HG03558 (cell line): Measurements from ENCODE around the gene TRAPPC14.
"Not testable (repeated sequence)": the region's sequence is repeated elsewhere in the genome, so short reads cannot be mapped to it uniquely, and the experiment has no call there.

Experiments used
- ATAC-seq: cut with Tn5 transposase; IDR thresholded peaks from one replicate; pipeline ENCODE4 v1.9.1; 2021; ENCODE audit warnings: moderate number of reproducible peaks; ENCODE audit not compliant: unreplicated experiment; ENCODE audit errors: extremely low read depth

TRAPPC14 gene

DNA sequence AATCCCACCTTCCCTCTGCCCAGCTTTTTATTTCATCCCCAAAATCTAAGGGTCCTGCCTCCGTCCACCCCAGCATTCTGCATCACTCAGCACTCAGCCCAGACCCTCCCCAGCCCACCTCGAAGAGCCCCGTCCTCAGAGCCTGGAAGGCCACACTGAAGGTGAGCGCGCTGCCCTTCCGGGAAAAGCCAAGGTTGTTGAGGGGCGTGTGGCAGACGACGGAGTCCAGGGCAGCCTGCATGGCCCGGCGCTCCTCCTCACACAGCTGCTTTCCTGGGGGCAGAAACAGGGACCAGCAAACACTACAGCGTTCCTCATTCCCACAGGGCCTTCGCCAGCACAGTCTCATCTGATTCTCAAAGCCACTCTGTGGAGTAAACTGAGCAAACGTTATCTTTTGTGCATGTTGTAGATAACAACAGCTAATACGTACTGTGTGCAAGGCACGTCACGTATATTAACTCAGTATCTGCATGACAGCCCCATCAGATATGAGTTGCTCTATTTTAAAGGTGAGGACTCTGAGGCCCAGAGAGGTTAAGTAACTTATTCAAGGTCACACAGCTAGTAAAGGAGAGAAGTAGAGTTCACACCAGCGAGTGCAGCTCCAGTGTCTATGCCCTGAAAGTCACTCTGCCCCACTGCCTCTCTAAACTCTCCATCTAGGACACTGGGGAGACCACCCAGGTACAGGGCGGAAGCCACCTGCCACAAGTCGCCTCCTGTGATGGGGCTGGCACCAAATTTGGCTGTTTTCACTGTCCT lies 2.8 kb downstream of the TRAPPC14 start:
- no peak for ATAC-seq

- ATAC-seq, result no peak
These were observed 3.7 kb downstream of the TRAPPC14 start for GRCh38 chr7:100154651-100155491.

DNA sequence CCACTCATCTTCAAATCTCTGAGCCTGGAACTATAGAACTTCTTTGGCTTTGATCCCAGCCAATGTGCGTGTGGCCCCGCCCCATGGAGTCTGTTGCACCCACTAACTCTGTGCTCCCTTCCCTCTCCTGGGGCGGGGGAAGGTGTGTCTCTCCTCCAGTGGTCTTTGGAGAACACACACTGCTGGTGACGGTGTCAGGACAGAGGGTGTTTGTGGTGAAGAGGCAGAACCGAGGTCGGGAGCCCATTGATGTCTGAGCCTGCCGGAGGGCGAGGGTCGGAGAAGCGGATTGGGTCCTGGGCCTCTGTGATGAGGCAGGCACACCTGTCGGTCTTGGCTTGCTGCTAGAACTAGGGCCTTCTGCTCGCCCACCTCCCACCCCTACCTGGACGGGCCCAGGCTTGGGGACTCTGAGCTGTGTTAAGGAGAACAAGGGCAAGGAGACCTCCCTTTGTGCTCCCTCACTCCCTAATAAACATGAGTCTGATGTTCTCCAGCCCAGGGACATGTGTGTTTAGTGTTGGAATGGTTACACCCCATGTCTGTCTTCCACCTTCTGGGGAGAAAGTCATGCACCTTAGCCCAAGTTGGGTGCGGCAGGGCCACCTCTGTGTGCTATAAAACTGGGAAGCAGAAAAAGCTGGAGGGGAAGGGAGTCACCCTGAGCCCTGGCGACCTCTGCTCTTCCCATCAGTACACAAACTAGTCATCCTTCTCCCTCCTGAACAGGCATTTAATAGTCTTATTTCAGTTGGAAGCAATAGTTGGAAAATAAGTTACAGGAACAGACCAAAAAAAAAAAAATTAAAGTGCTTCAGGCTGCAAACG lies 4.6 kb downstream of the TRAPPC14 start:
- ATAC-seq, result no peak

DNA sequence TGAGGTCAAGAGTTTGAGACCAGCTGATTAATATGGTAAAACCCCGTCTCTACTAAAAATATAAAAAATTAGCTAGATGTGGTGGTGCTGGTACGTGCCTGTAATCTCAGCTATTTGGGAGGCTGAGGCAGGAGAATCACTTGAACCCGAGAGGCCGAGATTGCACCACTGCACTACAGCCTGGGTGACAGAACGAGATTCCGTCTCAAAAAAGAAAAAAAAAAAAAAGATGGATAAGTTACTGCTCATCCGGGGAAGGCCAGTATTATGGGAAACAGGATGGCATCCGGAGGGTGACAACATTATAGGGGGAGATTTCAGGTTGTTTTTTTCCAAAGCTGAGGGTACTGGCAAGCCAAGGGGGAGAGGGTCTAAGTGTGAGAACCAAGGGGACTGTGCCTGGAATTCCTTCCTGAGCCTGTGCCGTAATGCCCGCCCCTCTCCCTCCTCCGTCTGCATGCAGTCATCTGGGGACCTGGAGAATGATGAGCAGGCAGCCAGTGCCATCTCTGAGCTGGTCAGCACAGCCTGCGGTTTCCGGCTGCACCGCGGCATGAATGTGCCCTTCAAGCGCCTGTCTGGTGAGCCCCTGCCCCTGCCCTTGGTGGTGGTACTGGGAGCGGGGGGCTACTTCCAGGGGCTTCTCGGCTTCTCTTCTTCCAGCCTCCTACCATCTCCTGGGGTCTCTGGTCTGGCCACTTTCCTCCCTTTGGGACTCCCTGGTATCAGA lies 5.4 kb downstream of the TRAPPC14 start:
- ATAC-seq, result no peak

DNA sequence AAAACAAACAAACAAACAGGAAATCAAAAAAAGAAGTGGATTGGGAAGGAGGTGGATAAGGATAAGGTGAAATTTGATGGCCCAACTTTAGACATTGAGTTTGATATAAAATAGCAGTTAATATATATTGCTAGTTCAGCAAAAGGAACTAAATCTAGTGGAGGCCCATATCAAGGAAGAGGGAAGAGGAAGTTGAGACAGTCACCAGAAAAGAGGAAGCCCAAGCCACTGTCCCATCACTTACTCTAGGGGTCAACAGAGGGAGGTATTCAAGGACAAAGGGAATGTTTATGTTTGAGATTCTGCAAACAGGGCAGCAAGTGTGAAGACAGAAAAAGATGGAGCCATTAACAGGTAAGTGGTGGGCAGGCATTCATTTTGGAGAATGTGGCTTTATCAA lies 6.1 kb downstream of the TRAPPC14 start:
- ATAC-seq, result no peak

- peak; percentile 98 for ATAC-seq
These were observed 9.8 kb downstream of the TRAPPC14 start, which contains the start of gene LAMTOR4 for GRCh38 chr7:100148559-100149328. LAMTOR4 (plus strand) TSS chr7:100148918; CDS start chr7:100148973, 55 bp downstream.

GRCh38 chr7:100148225-100148558 lies 10.3 kb downstream of the TRAPPC14 start:
- no peak for ATAC-seq

DNA sequence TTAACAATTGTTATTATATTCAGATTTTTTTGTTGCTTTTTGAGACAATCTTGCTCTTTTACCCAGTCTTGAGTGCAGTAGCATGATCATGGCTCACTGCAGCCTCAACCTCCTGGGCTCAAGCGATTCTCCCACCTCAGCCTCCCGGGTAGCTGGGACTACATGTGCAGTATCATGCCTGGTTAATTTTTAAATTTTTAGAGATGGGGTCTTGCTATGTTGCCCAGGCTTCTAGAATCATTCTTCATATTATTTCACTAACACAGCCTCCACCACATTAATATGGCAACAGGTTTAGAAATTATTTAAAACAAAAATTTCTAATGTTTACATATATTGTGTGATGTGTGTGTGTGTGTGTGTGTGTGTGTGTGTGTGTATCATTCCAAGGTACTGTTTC lies 11.2 kb downstream of the TRAPPC14 start:
- ATAC-seq, result no peak

DNA sequence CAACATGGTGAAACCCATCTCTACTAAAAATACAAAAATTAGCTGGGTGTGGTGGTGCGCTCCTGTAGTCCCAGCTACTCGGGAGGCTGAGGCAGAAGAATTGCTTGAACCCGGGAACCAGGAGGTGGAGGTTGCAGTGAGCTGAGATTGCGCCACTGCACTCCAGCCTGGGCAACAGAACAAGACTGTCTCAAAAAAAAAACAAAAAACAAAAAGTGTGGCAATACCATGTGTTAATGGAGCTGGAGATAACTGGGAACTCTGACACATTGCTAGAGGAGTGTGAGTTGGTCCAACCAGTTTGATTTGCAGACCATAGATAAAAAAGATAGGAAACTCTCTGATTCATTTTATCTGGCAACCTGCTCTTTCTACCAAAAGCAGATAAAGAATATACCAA lies 12.2 kb downstream of the TRAPPC14 start:
- not testable (repeated sequence) for ATAC-seq

DNA sequence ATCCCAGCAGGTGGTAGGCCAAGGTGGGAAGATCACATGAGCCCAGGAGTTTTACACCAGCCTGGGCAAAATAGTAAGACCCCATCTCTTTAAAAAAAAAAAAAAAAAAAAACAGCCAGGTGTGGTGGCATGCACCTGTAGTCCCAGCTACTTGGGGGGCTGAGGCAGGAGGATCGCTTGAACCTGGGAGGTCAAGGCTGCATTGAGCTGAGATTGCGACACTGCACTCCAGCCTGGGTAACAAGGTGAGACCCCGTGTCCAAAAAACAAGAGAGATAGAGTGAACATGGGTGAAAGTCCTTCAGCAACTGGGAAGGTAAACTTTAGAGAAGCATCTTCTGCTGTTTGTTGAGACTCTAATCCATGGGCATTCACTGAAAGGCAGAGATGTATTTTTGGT lies 16.1 kb downstream of the TRAPPC14 start:
- no peak for ATAC-seq

- ATAC-seq, result no peak
These were observed 17.0 kb downstream of the TRAPPC14 start for GRCh38 chr7:100141555-100141949.

- no peak for ATAC-seq
These were observed 20.4 kb downstream of the TRAPPC14 start for GRCh38 chr7:100137851-100138760.

GRCh38 chr7:100132697-100133151 lies 25.8 kb downstream of the TRAPPC14 start:
- peak; percentile 70 for ATAC-seq

- no peak for ATAC-seq
These were observed 26.4 kb downstream of the TRAPPC14 start for GRCh38 chr7:100132126-100132525.

- ATAC-seq, result no peak
These were observed 27.7 kb downstream of the TRAPPC14 start for GRCh38 chr7:100130608-100131453.

- not testable (repeated sequence) for ATAC-seq
These were observed 28.3 kb downstream of the TRAPPC14 start for GRCh38 chr7:100130220-100130607.

DNA sequence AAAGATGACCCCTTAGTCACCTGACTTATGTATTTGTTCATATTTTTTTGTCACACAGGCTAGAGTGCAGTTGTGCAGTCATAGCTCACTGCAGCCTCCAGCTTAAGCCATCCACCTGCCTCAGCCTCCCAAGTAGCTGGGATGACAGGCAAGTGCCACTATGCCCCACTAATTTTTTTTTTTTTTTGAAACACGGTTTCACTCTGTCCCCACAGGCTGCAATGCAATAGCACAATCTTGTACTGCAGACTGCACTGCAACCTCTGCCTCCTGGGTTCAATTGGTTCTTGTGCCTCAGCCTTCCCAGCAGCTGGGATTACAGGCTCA lies 29.9 kb downstream of the TRAPPC14 start:
- no peak for ATAC-seq
